NCI-H1694 treated with DMSO at 0.1 percent for 48 hours (cell line): ENCODE measurements around the gene TPPP2.
A peak's percentile ranks its signal among the peaks of the same experiment; 100 is the strongest.
"Not testable (repeated sequence)": the region's sequence is repeated elsewhere in the genome, so short reads cannot be mapped to it uniquely, and the experiment has no call there.

Source experiments
- DNase-seq: peaks from one replicate; lab custom pipeline; 2025; lab: John Stamatoyannopoulos, UW

TPPP2 gene

GRCh38 chr14:21029917-21030316 lies at the start of gene TPPP2:
TPPP2 (plus strand) TSS chr14:21030217; CDS start chr14:21030582, 365 bp downstream.
- DNase-seq: no peak

GRCh38 chr14:20980906-20981305 lies 49.1 kb upstream of the TPPP2 start:
- no peak for DNase-seq

GRCh38 chr14:20982646-20983369 lies 47.2 kb upstream of the TPPP2 start:
- no peak for DNase-seq

GRCh38 chr14:20985650-20986049 lies 44.4 kb upstream of the TPPP2 start:
- DNase-seq: not testable (repeated sequence)

GRCh38 chr14:20986811-20987210 lies 43.2 kb upstream of the TPPP2 start:
- no peak for DNase-seq

- no peak for DNase-seq
Measured at GRCh38 chr14:20988717-20989470, 41.1 kb upstream of the TPPP2 start.

GRCh38 chr14:20989471-20989786 lies 40.6 kb upstream of the TPPP2 start:
- no peak for DNase-seq

- peak; percentile 94 for DNase-seq
Measured at GRCh38 chr14:20989787-20990600, 40.0 kb upstream of the TPPP2 start, which contains the start of gene METTL17. METTL17 (plus strand) TSS chr14:20989980; CDS start chr14:20990003, 23 bp downstream.

GRCh38 chr14:20996521-20996920 lies 33.5 kb upstream of the TPPP2 start:
- DNase-seq: no peak

- no peak for DNase-seq
Measured at GRCh38 chr14:20997115-20997514, 32.9 kb upstream of the TPPP2 start.

GRCh38 chr14:20997564-20997963 lies 32.5 kb upstream of the TPPP2 start:
- DNase-seq: no peak

GRCh38 chr14:20998139-20998538 lies 31.9 kb upstream of the TPPP2 start:
- no peak for DNase-seq

GRCh38 chr14:20998674-20999366 lies 31.2 kb upstream of the TPPP2 start, which contains the start of gene SLC39A2:
SLC39A2 (plus strand) TSS chr14:20999293; CDS start chr14:20999447, 154 bp downstream.
- DNase-seq: no peak

GRCh38 chr14:20999591-20999990 lies 30.4 kb upstream of the TPPP2 start:
- DNase-seq: no peak

- DNase-seq: no peak
Measured at GRCh38 chr14:21001218-21001617, 28.8 kb upstream of the TPPP2 start.

GRCh38 chr14:21003788-21004346 lies 26.1 kb upstream of the TPPP2 start:
- no peak for DNase-seq

- not testable (repeated sequence) for DNase-seq
Measured at GRCh38 chr14:21009721-21010120, 20.3 kb upstream of the TPPP2 start.

GRCh38 chr14:21011136-21011535 lies 18.9 kb upstream of the TPPP2 start:
- DNase-seq: no peak

- DNase-seq: peak; percentile 86
Measured at GRCh38 chr14:21014761-21015190, 15.2 kb upstream of the TPPP2 start.

GRCh38 chr14:21015312-21015711 lies 14.7 kb upstream of the TPPP2 start:
- DNase-seq: no peak

- DNase-seq: no peak
Measured at GRCh38 chr14:21016413-21017190, 13.4 kb upstream of the TPPP2 start.
